Choroid plexus epithelial cell (primary cell): Measurements from ENCODE around the gene RGS10.
"Not testable (repeated sequence)": the region's sequence is repeated elsewhere in the genome, so short reads cannot be mapped to it uniquely, and the experiment has no call there.

ENCODE experiments used
- DNase-seq: peaks from one replicate; pipeline ENCODE4 v3.0.0-alpha.2; 2010; ENCODE audit warnings: low read depth
- H3K4me3 ChIP-seq: 2 replicates; pipeline ENCODE4 v1.5.1; 2011; ENCODE audit warnings: low read depth, mild to moderate bottlenecking, control low read depth, low read length, moderate library complexity
- TF ChIP-seq, protein P1 (sequence below): conservative IDR thresholded peaks from 2 replicates; pipeline ENCODE4 v1.5.1; 2011; ENCODE audit warnings: low read depth, mild to moderate bottlenecking, control low read depth, inconsistent platforms, low read length, moderate library complexity

Gene RGS10, protein sequence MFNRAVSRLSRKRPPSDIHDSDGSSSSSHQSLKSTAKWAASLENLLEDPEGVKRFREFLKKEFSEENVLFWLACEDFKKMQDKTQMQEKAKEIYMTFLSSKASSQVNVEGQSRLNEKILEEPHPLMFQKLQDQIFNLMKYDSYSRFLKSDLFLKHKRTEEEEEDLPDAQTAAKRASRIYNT

DNA sequence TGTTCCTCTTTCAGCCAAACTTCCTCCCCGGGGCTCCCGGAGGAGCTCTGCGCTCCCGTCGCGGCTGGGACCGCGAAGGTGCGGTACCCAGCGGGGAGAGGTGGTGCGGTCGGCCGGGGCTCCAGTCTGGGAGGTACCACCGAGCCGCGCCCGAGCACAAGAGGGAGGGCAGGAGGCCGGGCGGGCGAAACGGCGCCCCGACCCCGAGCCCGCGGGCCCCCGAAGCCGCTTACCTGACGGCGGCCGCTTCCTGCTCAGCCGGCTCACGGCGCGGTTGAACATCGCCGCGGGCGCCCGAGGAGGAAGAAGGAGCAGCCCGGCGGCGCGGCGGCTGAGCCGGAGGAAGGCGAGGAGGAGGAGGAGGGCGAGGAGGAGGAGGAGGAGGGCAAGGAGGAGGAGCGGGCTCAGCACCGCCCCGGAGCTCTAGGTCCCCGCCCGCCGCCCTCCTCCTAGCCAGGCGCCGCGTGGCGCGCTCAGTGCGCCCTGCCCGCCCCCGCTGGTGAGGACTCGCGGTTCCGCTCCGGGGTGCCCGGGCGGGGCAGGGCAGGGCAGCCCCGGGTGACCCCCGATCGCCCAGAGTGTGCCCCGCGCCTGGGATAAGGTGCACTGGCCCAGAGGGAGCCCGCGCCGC is at the start of gene RGS10:
Gene RGS10, minus strand, starts transcription at position 363 of the 631 bp plus-strand sequence. Its CDS starts 81 bp downstream, at position 282.
- TF ChIP-seq, protein P1, sequence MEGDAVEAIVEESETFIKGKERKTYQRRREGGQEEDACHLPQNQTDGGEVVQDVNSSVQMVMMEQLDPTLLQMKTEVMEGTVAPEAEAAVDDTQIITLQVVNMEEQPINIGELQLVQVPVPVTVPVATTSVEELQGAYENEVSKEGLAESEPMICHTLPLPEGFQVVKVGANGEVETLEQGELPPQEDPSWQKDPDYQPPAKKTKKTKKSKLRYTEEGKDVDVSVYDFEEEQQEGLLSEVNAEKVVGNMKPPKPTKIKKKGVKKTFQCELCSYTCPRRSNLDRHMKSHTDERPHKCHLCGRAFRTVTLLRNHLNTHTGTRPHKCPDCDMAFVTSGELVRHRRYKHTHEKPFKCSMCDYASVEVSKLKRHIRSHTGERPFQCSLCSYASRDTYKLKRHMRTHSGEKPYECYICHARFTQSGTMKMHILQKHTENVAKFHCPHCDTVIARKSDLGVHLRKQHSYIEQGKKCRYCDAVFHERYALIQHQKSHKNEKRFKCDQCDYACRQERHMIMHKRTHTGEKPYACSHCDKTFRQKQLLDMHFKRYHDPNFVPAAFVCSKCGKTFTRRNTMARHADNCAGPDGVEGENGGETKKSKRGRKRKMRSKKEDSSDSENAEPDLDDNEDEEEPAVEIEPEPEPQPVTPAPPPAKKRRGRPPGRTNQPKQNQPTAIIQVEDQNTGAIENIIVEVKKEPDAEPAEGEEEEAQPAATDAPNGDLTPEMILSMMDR: no peak

DNA sequence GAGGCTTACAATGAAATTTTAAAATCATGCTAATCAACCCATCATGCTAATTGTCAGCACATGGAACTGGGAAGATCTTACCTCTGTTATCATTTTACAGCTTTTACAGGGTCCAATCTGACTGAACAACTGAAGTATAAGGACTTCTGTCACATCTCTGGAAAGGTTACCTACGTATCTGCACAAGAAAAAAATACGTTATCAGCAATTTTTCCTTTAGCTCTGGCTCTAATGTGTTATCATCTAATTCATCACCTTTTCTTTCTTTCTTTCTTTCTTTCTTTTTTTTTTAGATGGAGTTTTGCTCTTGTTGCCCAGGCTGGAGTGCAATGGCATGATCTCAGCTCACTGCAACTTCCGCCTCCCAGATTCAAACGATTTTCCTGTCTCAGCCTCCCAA is 45.6 kb upstream of the RGS10 start:
- TF ChIP-seq, protein P1: no peak
- H3K4me3 ChIP-seq: no peak overlapping the region
- no peak for DNase-seq

More for the DNA sequence above, at the start of gene RGS10:
- H3K4me3 ChIP-seq: peak within 1 kb of the TSS; percentile 74
- peak; percentile 77 for DNase-seq

DNA sequence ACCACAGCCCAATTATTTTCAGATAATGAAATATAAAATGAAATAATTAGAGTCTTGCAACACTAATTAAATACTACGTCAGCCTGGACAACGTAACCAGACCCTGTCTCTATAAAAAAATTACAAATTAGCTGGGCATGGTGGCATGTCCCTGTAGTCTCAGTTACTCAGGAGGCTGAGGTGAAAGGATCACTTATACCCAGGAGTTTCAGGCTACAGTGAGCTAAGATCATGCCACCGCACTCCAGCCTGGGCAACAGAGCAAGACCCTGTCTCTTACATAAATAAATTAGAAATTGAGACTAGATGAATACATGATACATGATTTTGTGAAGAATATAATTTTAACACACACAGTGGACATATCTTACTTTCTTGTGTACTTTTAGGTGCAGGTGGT is 35.8 kb upstream of the RGS10 start:
- TF ChIP-seq, protein P1: no peak
- DNase-seq: no peak
- H3K4me3 ChIP-seq: no peak overlapping the region

DNA sequence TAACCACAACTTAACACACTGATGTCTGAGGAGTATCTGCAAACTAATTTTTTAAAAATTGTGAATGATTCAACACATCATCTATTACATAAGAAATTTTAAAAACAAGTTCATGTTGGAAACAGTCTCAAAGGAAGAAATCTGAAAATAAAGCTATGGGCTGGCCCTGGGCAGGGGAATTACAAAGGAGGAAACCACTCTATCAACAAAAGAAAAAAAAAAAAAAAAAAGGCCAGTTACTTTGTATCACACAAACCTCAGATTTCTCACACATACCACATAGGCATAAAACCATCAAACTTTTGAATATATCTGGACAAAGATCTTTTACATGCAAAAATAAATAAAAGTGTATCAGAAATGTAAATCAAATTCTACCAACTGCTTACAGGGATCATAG is 33.5 kb upstream of the RGS10 start:
- DNase-seq: no peak
- TF ChIP-seq, protein P1: no peak
- H3K4me3 ChIP-seq: no peak overlapping the region

DNA sequence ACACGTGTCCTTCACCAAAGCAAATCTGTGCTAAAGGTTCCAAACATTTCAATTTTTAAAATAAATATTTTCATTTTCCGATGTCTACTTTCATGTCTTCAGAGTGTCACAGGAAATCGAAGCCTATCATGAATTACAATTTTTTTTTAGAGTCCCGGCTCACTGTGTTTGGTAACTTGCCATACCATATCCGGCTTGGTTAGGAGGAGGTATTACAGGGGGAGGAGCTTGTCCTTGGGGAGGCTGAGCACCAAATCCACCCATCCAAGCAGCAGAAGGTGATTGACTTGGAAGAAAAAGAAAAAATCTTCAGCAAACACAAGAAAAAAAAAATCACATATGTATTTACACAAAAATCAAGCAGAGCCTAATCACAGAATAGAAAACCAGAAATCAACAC is 33.0 kb upstream of the RGS10 start:
- DNase-seq: peak; percentile 51
- H3K4me3 ChIP-seq: no peak overlapping the region

DNA sequence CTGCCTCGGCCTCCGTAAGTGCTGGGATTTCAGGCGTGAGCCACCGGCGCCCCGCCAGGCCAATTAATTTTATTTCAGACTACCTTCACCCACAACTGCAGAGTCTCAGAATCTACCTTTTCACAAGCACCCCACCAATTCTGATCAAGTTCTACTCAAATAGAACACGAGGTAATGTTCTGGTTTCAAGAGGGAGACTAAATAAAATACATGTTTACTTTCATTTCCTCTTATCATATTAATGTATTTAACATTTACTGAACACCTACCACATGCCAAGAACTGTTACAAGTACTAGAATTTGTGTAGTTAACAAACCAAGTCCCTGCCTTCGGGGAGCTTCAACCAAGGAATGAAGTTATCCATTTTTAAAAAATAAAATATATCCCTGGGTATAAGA is 25.5 kb upstream of the RGS10 start:
- DNase-seq: no peak
- H3K4me3 ChIP-seq: no peak overlapping the region
- TF ChIP-seq, protein P1: no peak

More for the DNA sequence above, 33.0 kb upstream of the RGS10 start:
- TF ChIP-seq, protein P1: no peak

DNA sequence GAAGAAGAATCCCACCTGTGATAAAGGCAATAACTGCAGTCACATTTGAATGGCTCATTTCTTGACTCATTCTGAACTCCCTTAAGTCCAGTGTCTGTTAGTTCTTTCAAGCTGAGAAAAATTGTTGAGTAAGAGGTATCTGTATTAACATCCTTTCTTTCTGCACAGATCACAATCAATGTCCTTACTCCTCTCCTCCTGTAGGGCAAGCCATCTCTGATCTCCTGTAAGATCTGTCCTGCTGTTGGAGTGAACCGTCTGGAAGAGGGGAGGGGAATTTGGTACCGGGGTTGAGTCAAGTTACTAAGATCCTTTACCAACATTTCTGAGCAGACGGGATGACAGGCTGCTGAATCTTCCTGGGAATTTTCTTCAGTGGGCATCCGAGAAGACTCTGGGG is 19.6 kb upstream of the RGS10 start:
- no peak for DNase-seq
- TF ChIP-seq, protein P1: no peak
- H3K4me3 ChIP-seq: no peak overlapping the region

DNA sequence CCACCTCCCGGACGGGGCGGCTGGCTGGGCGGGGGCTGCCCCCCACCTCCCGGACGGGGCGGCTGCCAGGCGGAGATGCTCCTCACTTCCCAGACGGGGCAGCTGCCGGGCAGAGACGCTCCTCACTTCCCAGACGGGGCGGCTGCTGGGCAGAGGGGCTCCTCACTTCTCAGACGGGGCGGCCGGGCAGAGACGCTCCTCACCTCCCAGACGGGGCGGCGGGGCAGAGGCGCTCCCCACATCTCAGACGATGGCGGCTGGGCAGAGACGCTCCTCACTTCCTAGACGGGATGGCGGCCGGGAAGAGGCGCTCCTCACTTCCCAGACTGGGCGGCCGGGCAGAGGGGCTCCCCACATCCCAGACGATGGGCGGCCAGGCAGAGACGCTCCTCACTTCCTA is 17.0 kb upstream of the RGS10 start:
- DNase-seq, H3K4me3 ChIP-seq: not testable (repeated sequence)

DNA sequence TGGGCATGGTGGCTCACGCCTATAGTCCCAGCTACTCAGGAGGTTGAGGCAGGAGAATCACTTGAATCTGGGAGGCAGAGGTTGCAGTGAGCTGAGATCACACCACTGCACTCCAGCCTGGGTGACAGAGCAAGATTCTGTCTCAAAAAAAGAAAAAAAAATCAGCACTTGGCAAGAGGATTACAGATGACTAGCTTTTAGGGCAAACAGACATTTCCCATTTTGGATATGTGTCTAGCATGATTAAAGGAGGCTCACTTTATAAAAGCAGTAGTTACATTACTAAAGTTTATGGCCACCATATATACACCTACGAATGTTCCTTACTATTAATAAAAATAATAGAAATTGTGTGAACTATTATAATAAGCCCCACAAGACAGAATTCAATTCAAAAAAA is 13.6 kb upstream of the RGS10 start:
- H3K4me3 ChIP-seq, DNase-seq: not testable (repeated sequence)
